HepG2 (cell line): ENCODE measurements around the gene PHF14. TPM values are rescaled to one million over a fixed set of nuclear protein-coding genes. Genes with fewer than 3 reads are reported as not detected.

Experiments
- ATAC-seq: fragments of 200-7000 bp; cut with Tn5 transposase; 3 replicates; pipeline ENCODE4 v1.9.1; 2020; ENCODE audit warnings: mild to moderate bottlenecking, moderate library complexity
- BruUV-seq: library from RNA; stranded (reverse); fragments of 400-500 nt; replicated peaks from 2 replicates; lab custom pipeline; 2021; lab: Mats Ljungman, UMichigan
- CTCF ChIA-PET: fragments of 300-600 bp; formaldehyde crosslinking; extraction: SDS; loops from one replicate; lab custom pipeline; 2021; ENCODE audit warnings: low total read pairs, inconsistent platforms, low intra/inter-chr PET ratio; lab: Yijun Ruan, JAX
- POLR2A ChIA-PET: fragments of 350-600 bp; sonication (Branson Sonifier 250); formaldehyde crosslinking; loops from one replicate; lab custom pipeline; 2020; ENCODE audit warnings: antibody characterized with exemption, inconsistent platforms; lab: Yijun Ruan, JAX
- DNase-seq: peaks from one replicate; pipeline ENCODE4 v3.0.0-alpha.2; 2015; ENCODE audit warnings: low spot score
- FAIRE-seq: peaks from 3 replicates; lab custom pipeline; 2011; peaks lifted over from hg19 to GRCh38; lab: Jason Lieb, UNC
- H2AFZ ChIP-seq: one replicate; pipeline ENCODE4 v1.6.1; 2011; ENCODE audit warnings: low read length, inconsistent platforms
- H3K27ac ChIP-seq: fragments of 300-600 bp; 3 replicates; pipeline ENCODE4 v1.8.0; 2011; ENCODE audit warnings: mixed run types, mild to moderate bottlenecking, mixed read lengths, low read length, inconsistent platforms; ENCODE audit not compliant: insufficient read depth; ENCODE audit errors: extremely low read length
- H3K27me3 ChIP-seq, 2 experiments: fragments of 200-600 bp in 1 of 2; 2 replicates in 1 of 2; 3 replicates in 1 of 2; pipeline versions ENCODE4 v1.6.0 to v1.8.0; 2011; ENCODE audit warnings: low read length in 2 of 2, mild to moderate bottlenecking in 2 of 2, moderate library complexity in 2 of 2, inconsistent platforms in 1 of 2; ENCODE audit not compliant: insufficient read depth in 2 of 2, control insufficient read depth in 1 of 2
- H3K36me3 ChIP-seq, 2 experiments: fragments of 200-600 bp in 1 of 2; replicated peaks in 1 of 2; 2 replicates in 1 of 2; 3 replicates in 1 of 2; pipeline versions ENCODE4 v1.5.1 to v1.8.0; 2011; ENCODE audit warnings: low read length in 2 of 2, inconsistent platforms in 1 of 2; ENCODE audit not compliant: insufficient read depth in 2 of 2, control insufficient read depth in 1 of 2
- H3K4me1 ChIP-seq: 2 replicates; pipeline ENCODE4 v1.5.1; 2012; ENCODE audit warnings: low read length, inconsistent platforms; ENCODE audit not compliant: insufficient read depth
- H3K4me2 ChIP-seq: 2 replicates; pipeline ENCODE4 v1.6.0; 2011; ENCODE audit warnings: low read depth, low read length, inconsistent platforms
- H3K4me3 ChIP-seq, 3 experiments: fragments of 200-600 bp in 1 of 3; sonication (generic), shearing (Covaris generic) in 1 of 3; replicated peaks in 1 of 3; 2 replicates each; pipeline ENCODE4 v1.5.1; 2011 to 2016; ENCODE audit warnings: low read length in 3 of 3, inconsistent platforms in 2 of 3, low read depth in 2 of 3, mild to moderate bottlenecking in 2 of 3, control low read depth in 1 of 3, mixed read lengths in 1 of 3; ENCODE audit not compliant: insufficient read depth in 1 of 3
- H3K79me2 ChIP-seq: one replicate; pipeline ENCODE4 v1.6.1; 2011; ENCODE audit warnings: low read length, inconsistent platforms; ENCODE audit not compliant: insufficient read depth
- H3K9ac ChIP-seq: 2 replicates; pipeline ENCODE4 v1.6.0; 2011; ENCODE audit warnings: mild to moderate bottlenecking, low read depth, low read length, inconsistent platforms; ENCODE audit not compliant: insufficient read depth
- H3K9me3 ChIP-seq: 2 replicates; pipeline ENCODE4 v1.5.1; 2012; ENCODE audit warnings: mild to moderate bottlenecking, low read length
- H4K20me1 ChIP-seq: 2 replicates; pipeline ENCODE4 v1.6.0; 2011; ENCODE audit warnings: inconsistent platforms, mild to moderate bottlenecking, low read length, moderate library complexity; ENCODE audit not compliant: insufficient read depth
- ARID3A ChIP-seq: IDR thresholded peaks from 2 replicates; pipeline ENCODE4 v1.6.1; 2012; ENCODE audit warnings: low read depth, low read length, improper control_type of control experiment
- ETV5 ChIP-seq: IDR thresholded peaks from 2 replicates; pipeline ENCODE4 v1.6.1; 2018; ENCODE audit warnings: missing biosample characterization, missing genetic modification reagents, inconsistent platforms, borderline replicate concordance
- FOSL1 ChIP-seq: sonication (generic); formaldehyde crosslinking; IDR thresholded peaks from 2 replicates; pipeline ENCODE4 v1.9.0; 2021; ENCODE audit warnings: missing genetic modification reagents, borderline replicate concordance
- MAX ChIP-seq: IDR thresholded peaks from 2 replicates; pipeline ENCODE4 v1.6.1; 2012; ENCODE audit warnings: inconsistent platforms
- POLR2G ChIP-seq: fragments of 200-400 bp; formaldehyde crosslinking; IDR thresholded peaks from 2 replicates; pipeline ENCODE4 v1.6.1; 2018; ENCODE audit warnings: mild to moderate bottlenecking, low read depth, low read length, moderate library complexity
- ZHX2 ChIP-seq, 2 experiments: sonication (generic) in 1 of 2; formaldehyde crosslinking in 1 of 2; IDR thresholded peaks; 2 replicates each; pipeline versions ENCODE4 v1.6.1 to v1.9.0; 2014 to 2022; ENCODE audit warnings: antibody characterized with exemption in 1 of 2, borderline replicate concordance in 1 of 2, inconsistent platforms in 1 of 2, low read depth in 1 of 2, missing genetic modification reagents in 1 of 2
- WGBS: methylation state at CpG from one replicate; pipeline ENCODE4 v1.1.6; 2017; ENCODE audit warnings: low lambda C conversion rate; 5-methylcytosine and 5-hydroxymethylcytosine counted together
- in situ Hi-C: cut with HindIII; loops from 2 replicates; pipeline ENCODE4 v1.10.0; 2017; ENCODE audit warnings: low pct_unique_long_range_greater_than_20kb; ENCODE audit not compliant: extremely low pct_ligation_motif_present
- intact Hi-C: fragments of 100-400 bp; cut with micrococcal nuclease; formaldehyde crosslinking; loops from one replicate; pipeline ENCODE4 v1.10.0; 2022; ENCODE audit not compliant: unreplicated experiment
- polyA plus RNA-seq, 8 experiments: library from polyadenylated mRNA; depleted of rRNA in 3 of 8; stranded (reverse) in 7 of 8; unstranded in 1 of 8; fragments of >200 nt; fragmentation: Illumina TruSeq in 4 of 8; extraction: Trizol in 4 of 8; gene quantifications; 2 replicates each; pipeline versions ENCODE4 v1.2.1 to v1.2.3, GENCODE V29; 2011 to 2016; ENCODE audit warnings: low read depth in 4 of 8, missing spikeins in 1 of 8, mixed read lengths in 1 of 8; ENCODE audit not compliant: insufficient read depth in 1 of 8
- total RNA-seq, 5 experiments: library from RNA; depleted of rRNA; stranded (reverse); fragments of >200 nt; fragmentation: Illumina TruSeq; extraction: Trizol; gene quantifications; 2 replicates each; pipeline ENCODE4 v1.2.3, GENCODE V29; 2016; ENCODE audit warnings: low read depth in 1 of 5
- TF ChIP-seq, protein P1 (sequence below): sonication (generic); formaldehyde crosslinking; IDR thresholded peaks from 2 replicates; pipeline ENCODE4 v1.4.0; 2020; ENCODE audit warnings: missing genetic modification reagents, mild to moderate bottlenecking, borderline replicate concordance
- TF ChIP-seq, protein P2 (sequence below): sonication (generic); formaldehyde crosslinking; IDR thresholded peaks from 2 replicates; pipeline ENCODE4 v1.4.0; 2020; ENCODE audit warnings: low read depth, mild to moderate bottlenecking, missing genetic modification reagents

PHF14 gene
- total and polyA plus RNA-seq, 2 of the 13 experiments (the other 11 are each of a cell fraction or from before 2014, with no cell fraction given): 18.9 to 68.7 TPM

GRCh38 chr7:11130012-11130411 lies 156.3 kb downstream of the PHF14 start:
- DNase-seq: no peak
- TF ChIP-seq MAX (no peak), ARID3A (no peak), FOSL1 (CRISPR knock-in tag) (no peak), ZHX2 (IDR thresholded peaks at IDR 0.05; ENCODE audit: low read depth) (no peak), ZHX2 (CRISPR knock-in tag; IDR thresholded peaks at IDR 0.05; ENCODE audit: borderline replicate concordance) (no peak), ETV5 (no peak), POLR2G (no peak)
- TF ChIP-seq, protein P1, sequence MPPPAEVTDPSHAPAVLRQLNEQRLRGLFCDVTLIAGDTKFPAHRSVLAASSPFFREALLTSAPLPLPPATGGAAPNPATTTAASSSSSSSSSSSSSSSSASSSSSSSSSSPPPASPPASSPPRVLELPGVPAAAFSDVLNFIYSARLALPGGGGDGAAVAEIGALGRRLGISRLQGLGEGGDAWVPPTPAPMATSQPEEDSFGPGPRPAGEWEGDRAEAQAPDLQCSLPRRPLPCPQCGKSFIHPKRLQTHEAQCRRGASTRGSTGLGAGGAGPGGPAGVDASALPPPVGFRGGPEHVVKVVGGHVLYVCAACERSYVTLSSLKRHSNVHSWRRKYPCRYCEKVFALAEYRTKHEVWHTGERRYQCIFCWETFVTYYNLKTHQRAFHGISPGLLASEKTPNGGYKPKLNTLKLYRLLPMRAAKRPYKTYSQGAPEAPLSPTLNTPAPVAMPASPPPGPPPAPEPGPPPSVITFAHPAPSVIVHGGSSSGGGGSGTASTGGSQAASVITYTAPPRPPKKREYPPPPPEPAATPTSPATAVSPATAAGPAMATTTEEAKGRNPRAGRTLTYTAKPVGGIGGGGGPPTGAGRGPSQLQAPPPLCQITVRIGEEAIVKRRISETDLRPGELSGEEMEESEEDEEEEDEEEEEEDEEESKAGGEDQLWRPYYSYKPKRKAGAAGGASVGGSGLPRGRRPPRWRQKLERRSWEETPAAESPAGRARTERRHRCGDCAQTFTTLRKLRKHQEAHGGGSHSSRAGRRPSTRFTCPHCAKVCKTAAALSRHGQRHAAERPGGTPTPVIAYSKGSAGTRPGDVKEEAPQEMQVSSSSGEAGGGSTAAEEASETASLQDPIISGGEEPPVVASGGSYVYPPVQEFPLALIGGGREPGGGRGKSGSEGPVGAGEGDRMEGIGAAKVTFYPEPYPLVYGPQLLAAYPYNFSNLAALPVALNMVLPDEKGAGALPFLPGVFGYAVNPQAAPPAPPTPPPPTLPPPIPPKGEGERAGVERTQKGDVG (CRISPR knock-in tag): no peak
- TF ChIP-seq, protein P2, sequence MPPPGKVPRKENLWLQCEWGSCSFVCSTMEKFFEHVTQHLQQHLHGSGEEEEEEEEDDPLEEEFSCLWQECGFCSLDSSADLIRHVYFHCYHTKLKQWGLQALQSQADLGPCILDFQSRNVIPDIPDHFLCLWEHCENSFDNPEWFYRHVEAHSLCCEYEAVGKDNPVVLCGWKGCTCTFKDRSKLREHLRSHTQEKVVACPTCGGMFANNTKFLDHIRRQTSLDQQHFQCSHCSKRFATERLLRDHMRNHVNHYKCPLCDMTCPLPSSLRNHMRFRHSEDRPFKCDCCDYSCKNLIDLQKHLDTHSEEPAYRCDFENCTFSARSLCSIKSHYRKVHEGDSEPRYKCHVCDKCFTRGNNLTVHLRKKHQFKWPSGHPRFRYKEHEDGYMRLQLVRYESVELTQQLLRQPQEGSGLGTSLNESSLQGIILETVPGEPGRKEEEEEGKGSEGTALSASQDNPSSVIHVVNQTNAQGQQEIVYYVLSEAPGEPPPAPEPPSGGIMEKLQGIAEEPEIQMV (CRISPR knock-in tag): no peak
- Histone ChIP-seq H3K27me3 (no peaks in the 10 kb centered on the region), H3K4me2 (no peak overlapping the region), H3K4me1 (no peaks in the 10 kb centered on the region), H3K9me3 (no peaks in the 10 kb centered on the region), H3K4me3 (no peak overlapping the region), H3K27ac (no peak overlapping the region), H3K79me2 (no peaks in the 10 kb centered on the region), H4K20me1 (no peaks in the 10 kb centered on the region), H3K9ac (no peak overlapping the region), H3K36me3 (no peaks in the 10 kb centered on the region; a peak in 2 of 5 replicates), H2AFZ (no peak overlapping the region)
- intact Hi-C loops: no loop called here
- 98% methylated on average over 4 of the region's 4 CpGs for WGBS
- in situ Hi-C loops: no loop called here
- no peak for ATAC-seq
- BruUV-seq: no TSS peak
- CTCF ChIA-PET: no interaction called here
- no peak for FAIRE-seq
- POLR2A ChIA-PET: no interaction called here
